A673 (cell line): Measurements from ENCODE around the gene BCL7A.
"Not testable (repeated sequence)": the region's sequence is repeated elsewhere in the genome, so short reads cannot be mapped to it uniquely, and the experiment has no call there.

Experiments
- CTCF ChIP-seq: fragments of 300-800, 200-600 bp; sonication (generic); conservative IDR thresholded peaks from 2 replicates; pipeline ENCODE4 v1.5.1; 2017; ENCODE audit warnings: low read depth, mild to moderate bottlenecking, antibody characterized with exemption, low read length, moderate library complexity, mixed read lengths
- EZH2 ChIP-seq: fragments of 200-600 bp; sonication (generic); IDR thresholded peaks from 2 replicates; pipeline ENCODE4 v1.6.1; 2017; ENCODE audit warnings: borderline replicate concordance, low read depth, mild to moderate bottlenecking, mixed read lengths, antibody characterized with exemption, low read length; ENCODE audit not compliant: poor library complexity, severe bottlenecking

GRCh38 chr12:122056406-122056805, 34.7 kb downstream of the BCL7A start:
- not testable (repeated sequence) for TF ChIP-seq CTCF, EZH2
